ENCODE results near the gene PBX3.

The PBX3 gene

GRCh38 chr9:125959315-125959714 lies 212.1 kb downstream of the PBX3 start:
- no peak for DNase-seq

DNA sequence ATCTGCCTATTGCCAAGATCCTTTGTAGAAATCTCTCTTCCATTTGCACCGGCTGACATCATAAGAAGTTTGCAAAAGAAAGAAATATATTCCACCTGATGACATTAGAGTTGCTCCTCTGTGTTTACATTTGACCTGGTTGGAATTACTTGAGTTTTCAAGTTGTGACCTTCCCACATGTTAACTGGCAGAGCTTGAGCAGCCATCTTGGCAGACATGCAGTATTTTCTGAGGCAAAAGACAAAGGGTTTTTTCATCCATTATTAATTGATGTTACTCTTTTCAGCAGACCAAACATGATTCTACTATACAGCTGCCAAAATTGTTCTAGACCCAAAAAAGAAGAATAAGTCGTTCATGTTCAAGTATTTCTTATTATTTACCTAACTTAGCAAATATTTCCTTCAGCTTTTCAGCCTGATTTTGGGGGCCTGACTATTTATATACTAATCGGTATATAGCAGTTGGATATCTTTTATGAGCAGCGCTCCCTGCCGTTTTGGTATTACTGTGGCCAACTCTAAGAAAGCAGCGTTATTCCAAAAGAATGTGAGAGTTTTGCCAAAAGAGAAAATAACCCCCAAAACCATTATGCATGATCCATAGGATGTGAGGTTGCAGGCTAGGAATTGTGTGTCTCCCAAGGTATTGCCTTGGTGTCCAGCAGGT lies 212.9 kb downstream of the PBX3 start:
- DNase-seq = no peak

DNA sequence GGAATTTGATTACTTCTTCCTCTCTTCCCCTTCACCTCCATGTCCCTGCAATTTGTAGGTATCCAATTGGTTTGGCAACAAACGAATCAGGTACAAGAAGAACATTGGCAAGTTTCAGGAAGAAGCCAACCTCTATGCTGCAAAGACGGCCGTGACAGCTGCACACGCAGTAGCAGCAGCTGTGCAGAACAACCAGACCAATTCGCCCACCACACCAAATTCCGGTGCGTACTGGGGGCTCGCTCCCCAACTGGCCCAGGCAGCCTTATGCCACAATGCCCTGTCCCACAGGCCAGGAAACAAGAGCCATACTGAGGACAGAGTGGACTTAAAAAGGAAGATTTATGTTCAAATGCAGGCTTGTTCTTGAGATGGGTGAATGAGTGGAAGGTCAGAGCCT lies 213.5 kb downstream of the PBX3 start:
- no peak for DNase-seq

- no peak for DNase-seq
These were observed 213.9 kb downstream of the PBX3 start for GRCh38 chr9:125961072-125961471.

DNA sequence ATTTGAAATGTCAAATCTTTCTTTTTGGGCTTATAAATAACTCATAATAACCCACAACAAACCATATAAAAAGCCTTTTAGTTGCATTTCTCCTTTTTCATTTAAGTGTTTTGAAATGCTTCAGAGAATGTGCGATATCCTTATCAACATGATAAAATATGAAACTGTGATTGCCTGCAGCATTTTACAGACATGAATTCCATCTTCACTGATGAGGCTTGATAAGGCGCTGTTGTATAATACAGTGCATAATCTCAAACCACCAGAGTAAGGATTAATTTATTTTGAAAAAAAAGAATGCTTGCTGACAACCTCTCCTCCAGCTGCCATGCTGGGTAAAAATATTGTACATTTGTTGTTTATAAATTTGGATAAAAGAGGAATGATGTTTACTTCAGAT lies 216.8 kb downstream of the PBX3 start:
- no peak for DNase-seq

GRCh38 chr9:125964702-125965225 lies 217.6 kb downstream of the PBX3 start:
- no peak for DNase-seq

GRCh38 chr9:125965477-125965876 lies 218.3 kb downstream of the PBX3 start:
- DNase-seq = no peak

DNA sequence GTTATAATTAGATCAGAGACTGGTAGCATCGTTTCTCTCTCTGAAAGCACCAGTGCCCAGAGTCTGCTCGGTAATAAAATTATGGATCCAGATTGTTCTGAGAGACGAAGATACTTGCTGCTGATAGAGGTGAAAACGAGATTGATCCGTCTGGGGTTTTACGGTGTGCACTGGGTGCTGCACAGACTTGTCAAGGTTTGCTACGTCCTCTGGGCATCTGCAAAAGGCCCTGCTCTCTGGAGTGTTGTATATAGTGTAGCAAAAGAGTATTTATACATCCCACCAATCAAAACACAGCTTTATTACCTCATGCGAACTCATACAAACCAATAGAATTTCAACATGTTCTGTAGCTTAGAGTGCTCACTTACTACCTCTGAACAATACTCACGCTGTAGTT lies 219.3 kb downstream of the PBX3 start:
- DNase-seq = no peak

- no peak for DNase-seq
These were observed 220.0 kb downstream of the PBX3 start for GRCh38 chr9:125966959-125967711.

DNA sequence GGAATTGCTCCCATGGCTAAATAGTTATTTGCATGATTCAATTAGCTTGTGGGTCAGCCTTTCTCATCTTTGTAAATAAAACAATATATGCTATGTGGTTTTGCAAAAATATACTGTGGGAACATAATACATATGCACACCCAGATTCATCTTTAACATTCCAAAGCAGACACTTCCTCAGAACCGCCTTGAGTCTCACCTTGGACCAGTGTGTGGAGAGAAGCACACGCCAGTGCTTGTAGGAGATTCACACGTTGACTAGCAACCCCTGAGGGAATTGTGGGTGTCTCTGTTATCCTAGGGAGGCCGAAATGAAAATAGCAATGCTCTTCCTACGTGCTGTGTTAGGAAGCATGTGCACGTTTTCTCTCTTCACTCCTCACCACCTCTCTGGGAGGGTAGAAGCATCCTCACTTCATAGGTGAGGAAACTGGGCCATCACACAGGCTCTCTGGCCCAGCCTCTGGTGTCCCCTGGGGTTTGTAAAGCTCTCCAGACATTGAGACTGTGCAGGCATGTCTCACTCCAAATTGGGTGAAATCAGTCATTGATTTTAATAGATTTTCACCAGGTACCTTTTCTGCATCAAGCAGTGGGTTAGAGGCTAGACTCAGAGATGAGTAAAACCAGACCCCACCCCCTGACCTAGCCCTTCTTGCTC lies 221.7 kb downstream of the PBX3 start:
- no peak for DNase-seq

DNA sequence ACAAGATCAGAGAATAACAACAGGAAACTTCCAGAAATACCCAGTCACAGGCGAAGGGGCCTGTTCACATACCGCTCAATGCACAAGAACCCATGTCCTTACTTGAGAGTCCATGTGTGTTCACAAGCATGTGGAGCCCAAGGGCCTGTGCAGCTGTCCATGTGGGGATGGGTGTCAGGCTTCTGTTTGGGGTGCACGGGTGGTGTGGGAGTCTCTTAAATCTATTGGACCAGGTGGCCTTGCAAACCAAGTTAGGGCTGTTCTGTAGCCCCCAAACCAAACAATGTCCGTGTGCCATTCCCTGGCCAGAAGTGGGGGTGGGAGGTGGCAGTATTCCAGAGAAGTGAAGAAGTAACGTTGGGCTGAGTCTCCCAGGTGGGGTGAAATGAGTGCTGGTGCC lies 222.3 kb downstream of the PBX3 start:
- no peak for DNase-seq

- DNase-seq = no peak
These were observed 222.7 kb downstream of the PBX3 start for GRCh38 chr9:125969868-125970267.

GRCh38 chr9:125970340-125970739 lies 223.2 kb downstream of the PBX3 start:
- DNase-seq = no peak

DNA sequence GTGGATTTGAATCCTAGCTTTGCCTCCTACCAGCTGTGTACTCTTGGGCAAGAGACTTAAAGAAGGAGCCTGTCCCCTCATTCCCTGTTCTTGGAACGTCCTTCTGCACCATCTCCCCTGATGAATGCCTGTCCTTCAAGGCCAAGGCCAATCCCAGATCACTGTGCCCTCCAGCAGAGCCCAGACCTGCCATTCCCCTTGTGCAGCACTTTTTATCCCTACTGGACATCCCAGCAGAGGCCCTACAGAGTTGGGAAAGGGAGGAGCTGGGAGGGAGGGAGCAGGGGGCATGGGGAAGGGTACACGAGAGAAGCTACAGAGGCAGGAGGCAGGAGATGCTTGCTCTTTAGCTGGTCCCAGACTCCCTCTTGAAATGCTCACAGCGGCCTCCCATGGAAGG lies 223.9 kb downstream of the PBX3 start:
- DNase-seq = no peak

GRCh38 chr9:125972012-125972729 lies 225.0 kb downstream of the PBX3 start:
- no peak for DNase-seq

DNA sequence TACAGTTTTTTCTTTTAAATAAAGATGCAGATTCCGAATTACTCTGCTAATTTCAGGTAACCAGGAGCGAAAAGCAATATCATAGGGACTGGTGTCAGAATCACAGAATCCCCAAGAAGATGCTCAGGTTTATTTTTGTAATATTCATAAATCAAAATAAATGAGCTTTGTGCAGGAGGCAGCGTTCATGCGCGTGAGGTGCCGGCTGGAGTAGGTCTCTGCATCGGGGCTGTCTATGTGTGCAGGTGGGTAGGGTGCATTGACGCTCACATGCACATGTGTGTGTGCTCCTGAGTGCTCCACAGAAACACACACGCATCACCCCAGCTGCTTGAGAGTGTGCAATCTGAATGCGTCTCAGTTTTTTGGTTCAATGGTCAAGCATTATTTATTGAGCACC lies 226.4 kb downstream of the PBX3 start:
- no peak for DNase-seq

DNA sequence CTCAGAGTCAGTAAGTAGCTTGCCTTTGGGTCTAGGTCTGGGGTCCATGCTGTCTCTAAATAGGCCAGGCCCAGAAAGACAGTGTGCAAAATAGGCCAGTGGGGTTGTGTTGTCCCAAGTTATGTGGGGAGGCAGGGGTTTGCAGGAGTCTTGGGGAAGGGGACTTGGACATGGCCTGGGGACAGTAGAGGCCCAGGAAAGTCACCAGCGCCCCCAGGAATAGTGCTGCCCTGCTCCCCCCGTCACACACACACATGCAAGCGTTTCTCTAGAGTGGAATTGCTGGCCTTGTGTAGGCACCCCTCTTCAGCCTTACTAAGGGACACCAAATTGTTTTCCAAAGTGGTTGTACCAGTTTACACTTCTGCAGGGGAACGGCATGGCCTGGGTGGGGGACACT lies 227.5 kb downstream of the PBX3 start:
- DNase-seq = no peak

DNA sequence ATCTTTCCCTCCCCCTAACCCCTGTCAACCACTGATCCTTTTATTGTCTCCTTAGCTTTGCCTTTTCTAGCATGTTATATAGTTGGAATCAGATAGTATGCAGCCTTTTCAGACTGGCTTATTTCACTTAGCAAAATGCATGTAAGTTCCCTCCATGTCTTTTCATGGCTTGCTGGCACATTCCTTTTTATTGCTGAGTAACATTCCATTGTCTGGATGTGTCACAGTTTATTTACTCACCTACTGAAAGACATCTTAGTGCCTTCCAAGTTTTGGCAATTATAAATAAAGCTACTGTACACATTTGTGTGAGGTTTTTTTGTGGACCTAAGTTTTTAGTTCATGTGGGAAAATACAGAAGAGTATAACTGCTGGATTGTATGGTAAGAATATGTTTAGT lies 230.1 kb downstream of the PBX3 start:
- no peak for DNase-seq

GRCh38 chr9:125979383-125979782 lies 232.2 kb downstream of the PBX3 start:
- DNase-seq = no peak

DNA sequence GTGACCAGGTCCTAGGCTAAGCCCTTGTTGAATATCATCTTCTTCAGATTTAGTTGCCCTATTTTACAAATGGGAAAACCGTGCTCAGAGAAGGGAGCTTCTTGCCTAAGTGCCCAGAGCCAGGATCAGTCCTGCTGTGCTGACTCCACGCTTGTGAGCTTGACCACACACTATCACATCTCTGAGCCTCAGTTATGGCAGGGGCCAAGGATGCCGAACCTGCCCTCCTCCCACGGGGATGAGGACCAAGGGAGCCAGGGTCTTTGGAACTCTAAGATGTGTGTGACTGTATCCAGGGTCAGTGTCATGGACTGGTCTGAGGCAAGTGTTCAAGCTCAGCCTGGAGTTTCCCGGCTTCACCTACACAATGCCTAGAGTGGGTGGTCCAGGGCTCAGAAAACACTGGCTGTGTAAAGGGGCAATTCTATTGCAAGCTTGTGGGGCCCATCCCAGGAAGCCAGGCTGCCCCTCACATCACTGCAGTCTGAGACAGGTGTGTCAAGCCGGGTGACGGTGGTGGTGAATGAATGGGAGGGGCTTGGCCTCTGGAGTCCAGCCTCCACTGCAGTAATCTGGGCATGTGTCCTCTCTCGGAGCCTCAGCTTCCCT lies 235.7 kb downstream of the PBX3 start:
- no peak for DNase-seq

DNA sequence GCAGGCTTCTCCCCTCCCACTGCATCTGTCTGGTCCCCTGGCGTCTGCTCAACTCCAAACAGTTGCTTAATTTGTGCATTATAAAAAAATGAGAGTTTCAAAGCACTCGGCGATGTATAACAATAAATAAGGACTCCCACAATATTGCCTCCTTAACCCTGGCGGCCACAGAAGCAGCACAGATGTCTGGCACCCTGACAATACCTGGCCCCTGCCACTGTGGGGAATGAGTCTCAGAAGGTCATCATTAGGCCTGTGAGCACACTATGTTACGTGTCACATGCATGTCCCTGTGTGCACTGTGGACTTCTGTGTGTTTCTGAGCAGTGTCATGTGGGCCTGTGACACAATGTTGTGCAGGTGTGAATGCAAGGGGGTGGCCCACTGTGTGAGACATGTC lies 236.5 kb downstream of the PBX3 start:
- DNase-seq = no peak

DNA sequence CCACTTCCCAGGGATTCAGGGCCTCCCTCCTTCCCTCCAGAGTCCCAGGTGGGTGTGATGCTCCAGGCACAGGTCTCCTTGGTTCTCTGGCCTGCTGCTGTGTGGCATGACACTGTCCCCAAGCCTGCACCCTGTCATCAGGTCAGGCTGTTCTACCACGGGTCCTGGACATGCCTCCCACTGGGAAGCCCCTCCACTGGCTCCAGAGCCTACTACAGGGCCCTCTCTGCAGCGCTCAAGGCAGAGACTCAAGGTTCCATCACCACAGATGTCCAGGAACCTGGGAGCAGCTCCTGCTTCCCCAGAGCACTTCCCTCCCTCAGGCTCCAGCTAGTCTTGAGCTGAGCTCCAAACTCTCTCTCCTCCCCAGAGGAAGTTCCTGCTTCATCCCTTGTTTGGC lies 237.3 kb downstream of the PBX3 start:
- DNase-seq = no peak
